Right lobe of liver (tissue), 6 donors: Measurements from ENCODE around the gene CAST. TPM values are rescaled to one million over a fixed set of nuclear protein-coding genes. Genes with fewer than 3 reads are reported as not detected.
A peak's percentile ranks its signal among the peaks of the same experiment; 100 is the strongest.

Experiments
- ATAC-seq, 4 donors: fragments of 200-7000 bp; cut with Tn5 transposase; one replicate each; pipeline ENCODE4 v1.9.1; 2020; ENCODE audit warnings: mild to moderate bottlenecking in 4 of 4, moderate library complexity in 4 of 4
- DNase-seq, 3 donors: peaks; one replicate each; pipeline ENCODE4 v3.0.0-alpha.2; 2020
- H3K27ac ChIP-seq, 3 donors: fragments of 200-600 bp; one replicate each; pipeline ENCODE4 v1.8.0; 2022
- H3K27me3 ChIP-seq, 2 donors: fragments of 200-600 bp; one replicate each; pipeline ENCODE4 v1.8.0; 2022
- H3K36me3 ChIP-seq, 4 donors: fragments of 200-600 bp; sonication (generic) in 1 of 4; one replicate each; pipeline versions ENCODE4 v1.5.1 to v1.8.0; 2017 to 2022; ENCODE audit warnings: control low read depth in 1 of 4
- H3K4me1 ChIP-seq, 4 donors: fragments of 200-600 bp; sonication (generic) in 1 of 4; one replicate each; pipeline versions ENCODE4 v1.5.1 to v1.8.0; 2017 to 2022; ENCODE audit warnings: control low read depth in 1 of 4
- H3K4me3 ChIP-seq, 3 donors: fragments of 200-600 bp; one replicate each; pipeline ENCODE4 v1.8.0; 2022
- H3K9me3 ChIP-seq, 4 donors: fragments of 200-600 bp; sonication (generic) in 1 of 4; one replicate each; pipeline versions ENCODE4 v1.5.1 to v1.8.0; 2017 to 2022; ENCODE audit warnings: control low read depth in 1 of 4
- CTCF ChIP-seq, 4 donors: fragments of 200-600 bp in 3 of 4; fragments of 450-650 bp in 1 of 4; IDR thresholded peaks; one replicate each; pipeline versions ENCODE4 v1.5.1 to v1.8.0; 2016 to 2022; ENCODE audit warnings: antibody characterized with exemption in 4 of 4, mild to moderate bottlenecking in 2 of 4
- POLR2A ChIP-seq: fragments of 450-650 bp; IDR thresholded peaks from one replicate; pipeline ENCODE4 v1.6.1; 2017; ENCODE audit warnings: antibody characterized with exemption, mild to moderate bottlenecking
- WGBS: methylation state at CpG from one replicate; pipeline ENCODE4 v1.1.6; 2018; ENCODE audit warnings: low coverage, low lambda C conversion rate; ENCODE audit not compliant: insufficient coverage; ENCODE audit errors: missing lambda C conversion rate; 5-methylcytosine and 5-hydroxymethylcytosine counted together
- intact Hi-C, 2 donors: fragments of 100-400 bp; cut with DNase I; formaldehyde crosslinking; loops; one replicate each; pipeline versions ENCODE4 v1.11.2 to v1.14.1; 2022
- total RNA-seq, 6 experiments: library from RNA; depleted of rRNA in 2 of 6; stranded (reverse); fragments of >200 nt in 2 of 6; fragmentation: NEBNext Ultra II Directional in 3 of 6; extraction: Animal tissue kit (Norgen Biotek cat#: 25700) in 3 of 6; gene quantifications; one replicate each; pipeline versions ENCODE4 v1.1.0 to v1.2.4, GENCODE V29; 2016 to 2023
- donor health status: DM: no; HTN: yes; CAD: no.
- donor health status: DM: no; HTN: no; CAD: no.
- donor health status: DM: no; HTN: no; CAD: no.
- donor health status: DM: no; HTN: yes; CAD: no.
- donor health status: DM: no; HTN: yes; CAD: no.

The CAST gene
- total RNA-seq, 6 experiments from 2014 or later = 86.8 to 187 (median 123) TPM

- H3K27me3 ChIP-seq = no peaks in the 10 kb centered on the region
- H3K4me3 ChIP-seq = no peak overlapping the region
- H3K27ac ChIP-seq = no peak overlapping the region
- peaks cover 0 to 25% (median 3%) of the 10 kb centered on the region in 4 donors for H3K4me1 ChIP-seq
- TF ChIP-seq CTCF (IDR thresholded peaks at IDR 0.05) = no peak
- TF ChIP-seq POLR2A = no peak
- no peak for DNase-seq
- H3K9me3 ChIP-seq = no peaks in the 10 kb centered on the region
- peak in 1 of 4 donors; percentile 35 for ATAC-seq
- WGBS = 42% methylated on average over 3 of the region's 3 CpGs
- no peaks in the 10 kb centered on the region for H3K36me3 ChIP-seq
- intact Hi-C loops = no loop called here
These were observed 47.1 kb downstream of the CAST start for GRCh38 chr5:96709152-96709821.

DNA sequence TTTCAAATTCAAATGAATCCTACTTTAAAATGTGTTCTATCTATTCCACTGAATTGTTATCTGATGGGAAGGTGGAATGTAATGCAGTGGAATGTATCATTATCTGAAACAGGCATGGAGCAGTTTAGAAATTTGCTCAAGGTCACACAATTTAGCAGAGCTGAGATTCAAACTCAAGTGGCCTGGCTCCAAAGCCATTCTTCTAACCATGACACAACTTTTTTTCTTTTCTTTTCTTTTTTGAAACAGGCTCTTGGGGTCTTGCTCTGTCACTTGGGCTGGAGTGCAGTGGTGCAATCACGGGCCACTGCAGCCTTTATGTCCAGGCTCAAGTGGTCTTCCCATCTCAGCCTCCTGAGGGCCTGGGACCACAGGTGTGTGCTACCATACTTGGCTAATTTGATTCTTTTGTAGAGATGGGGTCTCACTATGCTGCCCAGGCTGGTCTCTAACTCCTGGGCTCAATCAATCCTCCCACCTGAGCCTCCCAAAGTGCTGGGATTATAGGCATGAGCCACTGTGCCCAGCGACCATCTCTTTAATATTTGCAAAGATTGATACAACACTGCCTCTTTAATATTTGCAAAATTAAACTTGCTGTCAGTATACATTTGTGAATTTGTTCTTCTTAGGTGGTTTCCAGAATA, 50.0 kb downstream of the CAST start:
- DNase-seq (no peak), ATAC-seq (no peak)
- intact Hi-C loops = no loop called here
- TF ChIP-seq POLR2A (no peak), CTCF (IDR thresholded peaks at IDR 0.05) (no peak)
- Histone ChIP-seq H3K4me1 (peaks cover 0 to 43% (median 14%) of the 10 kb centered on the region in 4 donors), H3K4me3 (no peak overlapping the region), H3K36me3 (no peaks in the 10 kb centered on the region), H3K27ac (no peak overlapping the region), H3K27me3 (no peaks in the 10 kb centered on the region), H3K9me3 (no peaks in the 10 kb centered on the region)
- WGBS = 100% methylated on average over 2 of the region's 2 CpGs

- no peaks in the 10 kb centered on the region for H3K27me3 ChIP-seq
- intact Hi-C loops = no loop called here
- peaks cover 0 to 43% (median 14%) of the 10 kb centered on the region in 4 donors for H3K4me1 ChIP-seq
- TF ChIP-seq CTCF (IDR thresholded peaks at IDR 0.05) = no peak
- no peak for TF ChIP-seq POLR2A
- no peak overlapping the region for H3K4me3 ChIP-seq
- DNase-seq = no peak
- no peaks in the 10 kb centered on the region for H3K36me3 ChIP-seq
- H3K9me3 ChIP-seq = no peaks in the 10 kb centered on the region
- H3K27ac ChIP-seq = peak overlapping the region in 2 of 3 donors; percentile 51 to 66
- peak in 2 of 4 donors; percentile 9 to 21 for ATAC-seq
These were observed 52.3 kb downstream of the CAST start for GRCh38 chr5:96714450-96714849.

DNA sequence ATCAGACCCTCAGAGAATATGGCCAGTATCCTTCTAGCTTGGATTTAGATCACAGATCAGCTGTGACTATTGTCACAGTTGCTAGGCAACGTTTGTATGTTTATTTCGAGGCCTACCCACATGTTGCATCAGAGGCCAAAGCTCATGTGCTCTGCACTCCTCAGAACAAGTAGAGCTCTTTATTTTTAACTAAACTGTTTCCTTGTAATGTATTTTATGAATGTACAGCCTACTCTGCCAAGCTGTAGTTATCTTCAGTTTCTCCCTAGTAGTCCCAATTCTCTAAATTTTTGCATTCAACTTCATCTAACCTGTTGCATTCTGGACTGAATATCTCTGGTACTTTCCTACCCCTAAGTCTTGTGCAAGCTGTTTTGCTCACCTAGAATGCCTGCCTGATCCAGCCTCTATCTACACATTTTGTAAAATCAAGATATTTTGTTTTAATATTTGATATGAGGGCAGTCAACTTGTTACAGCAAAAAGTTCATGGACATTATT, 52.8 kb downstream of the CAST start:
- H3K36me3 ChIP-seq = no peaks in the 10 kb centered on the region
- TF ChIP-seq POLR2A = no peak
- DNase-seq = peak; percentile 34 to 79 (median 64)
- H3K4me1 ChIP-seq = peaks cover 0 to 43% (median 14%) of the 10 kb centered on the region in 4 donors
- WGBS = 10% methylated on average over 2 of the region's 2 CpGs
- peak; percentile 94 to 97 (median 96) for ATAC-seq
- intact Hi-C loops = no loop called here
- H3K27ac ChIP-seq = peak overlapping the region in 2 of 3 donors; percentile 51 to 66
- H3K9me3 ChIP-seq = no peaks in the 10 kb centered on the region
- H3K27me3 ChIP-seq = no peaks in the 10 kb centered on the region
- H3K4me3 ChIP-seq = no peak overlapping the region

DNA sequence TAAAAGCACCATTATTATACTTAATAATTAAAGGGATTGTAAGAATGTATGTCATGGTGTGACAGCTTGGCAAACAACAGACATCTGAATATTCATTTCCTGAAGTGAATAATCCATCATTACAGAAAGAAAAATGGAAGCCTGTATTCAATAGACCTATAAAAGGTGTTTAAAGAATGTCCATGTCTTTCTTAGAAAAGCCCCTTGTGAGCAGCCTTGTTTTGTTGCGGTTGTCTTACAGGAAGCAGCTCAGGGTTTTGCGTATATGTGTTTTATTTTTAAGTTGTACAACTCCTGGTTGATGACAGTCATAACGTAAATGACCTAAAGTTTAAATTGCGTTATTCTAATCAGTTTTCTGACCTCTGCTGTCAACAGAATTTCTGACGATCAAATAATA, 53.8 kb downstream of the CAST start:
- Histone ChIP-seq H3K36me3 (no peaks in the 10 kb centered on the region), H3K27me3 (no peaks in the 10 kb centered on the region), H3K4me1 (peaks cover 0 to 42% (median 14%) of the 10 kb centered on the region in 4 donors), H3K27ac (peak overlapping the region in 2 of 3 donors; percentile 51 to 66), H3K4me3 (no peak overlapping the region), H3K9me3 (no peaks in the 10 kb centered on the region)
- intact Hi-C loops = no loop called here
- DNase-seq (no peak), ATAC-seq (no peak)
- no peak for TF ChIP-seq CTCF (IDR thresholded peaks at IDR 0.05)
- no peak for TF ChIP-seq POLR2A
- 66% methylated on average over 5 of the region's 5 CpGs for WGBS
